Loucy (cell line): ENCODE results near the gene CNBD2.
"Not testable (repeated sequence)": the region's sequence is repeated elsewhere in the genome, so short reads cannot be mapped to it uniquely, and the experiment has no call there.

ENCODE experiments used
- H2AFZ ChIP-seq: fragments of 200-600 bp; sonication (generic); 2 replicates; pipeline ENCODE4 v1.6.0; 2016; ENCODE audit warnings: antibody characterized with exemption, mild to moderate bottlenecking, low read length, moderate library complexity
- H3F3A ChIP-seq: fragments of 200-600 bp; 2 replicates; pipeline ENCODE4 v1.6.0; 2016; ENCODE audit warnings: antibody characterized with exemption, low read depth, mild to moderate bottlenecking
- H3K27me3 ChIP-seq: fragments of 200-600 bp; sonication (generic); 2 replicates; pipeline ENCODE4 v1.6.1; 2014; ENCODE audit warnings: low read length, mild to moderate bottlenecking; ENCODE audit not compliant: insufficient read depth, poor library complexity, severe bottlenecking
- H3K36me3 ChIP-seq: fragments of 200-600 bp; sonication (generic); 2 replicates; pipeline ENCODE4 v1.6.1; 2016; ENCODE audit warnings: low read length; ENCODE audit not compliant: insufficient read depth
- H3K4me1 ChIP-seq: fragments of 200-600 bp; sonication (generic); 2 replicates; pipeline ENCODE4 v1.5.1; 2014; ENCODE audit warnings: low read length, mild to moderate bottlenecking; ENCODE audit not compliant: insufficient read depth, poor library complexity, severe bottlenecking
- H3K4me2 ChIP-seq: fragments of 200-600 bp; sonication (generic); 2 replicates; pipeline ENCODE4 v1.6.0; 2014; ENCODE audit warnings: antibody characterized with exemption, low read length, low read depth, mild to moderate bottlenecking; ENCODE audit not compliant: poor library complexity, severe bottlenecking
- H3K4me3 ChIP-seq: fragments of 200-600 bp; sonication (generic); 2 replicates; pipeline ENCODE4 v1.5.1; 2014; ENCODE audit warnings: low read length, mild to moderate bottlenecking, mixed read lengths; ENCODE audit not compliant: poor library complexity, severe bottlenecking
- H3K79me2 ChIP-seq: fragments of 200-600 bp; sonication (generic); 2 replicates; pipeline ENCODE4 v1.6.1; 2014; ENCODE audit warnings: low read length; ENCODE audit not compliant: insufficient read depth
- H3K9ac ChIP-seq: fragments of 200-600 bp; sonication (generic); 2 replicates; pipeline ENCODE4 v1.6.0; 2014; ENCODE audit warnings: mild to moderate bottlenecking, low read depth, low read length, moderate library complexity; ENCODE audit not compliant: poor library complexity, severe bottlenecking
- H3K9me2 ChIP-seq: fragments of 200-600 bp; sonication (generic); replicated peaks from 2 replicates; pipeline ENCODE4 v1.6.1; 2016; ENCODE audit warnings: low read depth, low read length, mixed read lengths
- H3K9me3 ChIP-seq: fragments of 200-600 bp; sonication (generic); 2 replicates; pipeline ENCODE4 v1.6.1; 2014; ENCODE audit warnings: mild to moderate bottlenecking, antibody characterized with exemption, low read length, low read depth; ENCODE audit not compliant: insufficient read depth
- H4K20me1 ChIP-seq: fragments of 200-600 bp; sonication (generic); 2 replicates; pipeline ENCODE4 v1.6.0; 2014; ENCODE audit warnings: antibody characterized with exemption, low read length, mild to moderate bottlenecking; ENCODE audit not compliant: insufficient read depth, poor library complexity, severe bottlenecking
- CTCF ChIP-seq: fragments of 200-600 bp; sonication (generic); conservative IDR thresholded peaks from 2 replicates; pipeline ENCODE4 v1.5.1; 2014; ENCODE audit warnings: mild to moderate bottlenecking, antibody characterized with exemption, low read length
- EZH2phosphoT487 ChIP-seq: fragments of 200-600 bp; IDR thresholded peaks from 2 replicates; pipeline ENCODE4 v1.6.1; 2018; ENCODE audit warnings: antibody characterized with exemption, mild to moderate bottlenecking, moderate library complexity, borderline replicate concordance

The CNBD2 gene

GRCh38 chr20:36065427-36065998 lies 97.1 kb downstream of the CNBD2 start:
- H3K4me3 ChIP-seq = no peak overlapping the region
- H4K20me1 ChIP-seq = no peaks in the 10 kb centered on the region
- H3K4me2 ChIP-seq = no peak overlapping the region
- H2AFZ ChIP-seq = no peak overlapping the region; the same call in 1 of the 2 replicates
- no peak overlapping the region for H3K9ac ChIP-seq
- peaks cover 5% of the 10 kb centered on the region for H3K4me1 ChIP-seq
- H3F3A ChIP-seq = no peaks in the 10 kb centered on the region
- no peaks in the 10 kb centered on the region for H3K9me3 ChIP-seq
- H3K27me3 ChIP-seq = no peaks in the 10 kb centered on the region
- no peaks in the 10 kb centered on the region for H3K9me2 ChIP-seq
- no peak for TF ChIP-seq EZH2phosphoT487
- TF ChIP-seq CTCF = no peak
- H3K36me3 ChIP-seq = no peaks in the 10 kb centered on the region
- no peaks in the 10 kb centered on the region for H3K79me2 ChIP-seq

- peaks cover 5% of the 10 kb centered on the region for H3K4me1 ChIP-seq
- H3K9me2 ChIP-seq = no peaks in the 10 kb centered on the region
- TF ChIP-seq CTCF (no peak), EZH2phosphoT487 (no peak)
- no peaks in the 10 kb centered on the region for H4K20me1 ChIP-seq
- H3K4me3 ChIP-seq = no peak overlapping the region
- no peak overlapping the region for H2AFZ ChIP-seq
- H3K9ac ChIP-seq = no peak overlapping the region
- no peaks in the 10 kb centered on the region for H3K79me2 ChIP-seq
- no peak overlapping the region for H3K4me2 ChIP-seq
- no peaks in the 10 kb centered on the region for H3K27me3 ChIP-seq
- H3F3A ChIP-seq = no peaks in the 10 kb centered on the region
- no peaks in the 10 kb centered on the region for H3K36me3 ChIP-seq
- H3K9me3 ChIP-seq = no peaks in the 10 kb centered on the region
Observed at GRCh38 chr20:36066777-36067176, 98.4 kb downstream of the CNBD2 start.

GRCh38 chr20:36068526-36068925 lies 100.1 kb downstream of the CNBD2 start:
- not testable (repeated sequence) for H2AFZ ChIP-seq, H4K20me1 ChIP-seq, H3F3A ChIP-seq, H3K9me2 ChIP-seq, H3K79me2 ChIP-seq, H3K4me3 ChIP-seq, H3K27me3 ChIP-seq, H3K9ac ChIP-seq, H3K4me1 ChIP-seq, H3K9me3 ChIP-seq, H3K4me2 ChIP-seq, H3K36me3 ChIP-seq

GRCh38 chr20:36070451-36070850 lies 102.1 kb downstream of the CNBD2 start:
- no peak for TF ChIP-seq CTCF
- no peak for TF ChIP-seq EZH2phosphoT487
- Histone ChIP-seq H4K20me1 (no peaks in the 10 kb centered on the region), H3K79me2 (no peaks in the 10 kb centered on the region), H3K36me3 (no peaks in the 10 kb centered on the region), H3K4me1 (no peaks in the 10 kb centered on the region), H3K27me3 (no peaks in the 10 kb centered on the region), H3K4me3 (no peak overlapping the region), H3K9me3 (no peaks in the 10 kb centered on the region), H2AFZ (no peak overlapping the region; the same call in 1 of the 2 replicates), H3K9me2 (no peaks in the 10 kb centered on the region), H3K9ac (no peak overlapping the region), H3F3A (no peaks in the 10 kb centered on the region), H3K4me2 (no peak overlapping the region)
